Measurements from ENCODE around the gene FAM53B. TPM values are rescaled to one million over a fixed set of nuclear protein-coding genes. Genes with fewer than 3 reads are reported as not detected.
A peak's percentile ranks its signal among the peaks of the same experiment; 100 is the strongest.

The FAM53B gene
- total RNA-seq, 1 donor: 12.7 TPM

DNA sequence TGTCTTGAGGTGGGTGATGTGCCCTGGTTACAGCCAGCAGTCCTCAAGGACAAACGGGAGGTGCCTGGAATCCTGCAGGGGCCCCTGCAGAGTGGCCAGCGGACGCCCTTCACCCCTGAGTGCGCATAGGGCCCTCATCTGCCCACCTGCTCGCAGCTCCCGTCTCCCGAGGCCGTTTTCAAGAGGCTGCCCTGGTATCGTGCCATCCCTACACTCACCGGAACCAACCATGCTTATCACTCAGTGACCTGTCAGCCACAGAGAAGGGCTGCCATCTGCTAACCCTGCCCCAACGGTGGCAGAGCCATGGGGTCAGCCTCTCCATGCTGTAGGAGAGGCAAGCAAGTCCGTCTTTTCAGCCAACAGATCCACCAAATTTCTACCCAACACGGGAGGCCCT is 122.0 kb downstream of the FAM53B start:
- Histone ChIP-seq H3K27me3 (ENCODE audit: insufficient read depth, low read length) (no peaks in the 10 kb centered on the region), H3K4me1 (ENCODE audit: insufficient read depth, low read length) (peaks cover 4% of the 10 kb centered on the region), H3K4me3 (ENCODE audit: insufficient read depth, low read length) (no peak overlapping the region), H2AFZ (ENCODE audit: low read length) (no peak overlapping the region), H3K36me3 (ENCODE audit: insufficient read depth, low read length) (no peaks in the 10 kb centered on the region), H3K9me3 (ENCODE audit: low read depth, low read length) (no peaks in the 10 kb centered on the region), H3K79me2 (ENCODE audit: insufficient read depth, low read length) (no peaks in the 10 kb centered on the region), H3K27ac (ENCODE audit: low read depth, low read length) (no peak overlapping the region), H3K4me2 (ENCODE audit: insufficient read depth, low read length) (no peak overlapping the region), H4K20me1 (ENCODE audit: insufficient read depth, low read length) (peaks cover 14% of the 10 kb centered on the region)
- TF ChIP-seq, protein P1, sequence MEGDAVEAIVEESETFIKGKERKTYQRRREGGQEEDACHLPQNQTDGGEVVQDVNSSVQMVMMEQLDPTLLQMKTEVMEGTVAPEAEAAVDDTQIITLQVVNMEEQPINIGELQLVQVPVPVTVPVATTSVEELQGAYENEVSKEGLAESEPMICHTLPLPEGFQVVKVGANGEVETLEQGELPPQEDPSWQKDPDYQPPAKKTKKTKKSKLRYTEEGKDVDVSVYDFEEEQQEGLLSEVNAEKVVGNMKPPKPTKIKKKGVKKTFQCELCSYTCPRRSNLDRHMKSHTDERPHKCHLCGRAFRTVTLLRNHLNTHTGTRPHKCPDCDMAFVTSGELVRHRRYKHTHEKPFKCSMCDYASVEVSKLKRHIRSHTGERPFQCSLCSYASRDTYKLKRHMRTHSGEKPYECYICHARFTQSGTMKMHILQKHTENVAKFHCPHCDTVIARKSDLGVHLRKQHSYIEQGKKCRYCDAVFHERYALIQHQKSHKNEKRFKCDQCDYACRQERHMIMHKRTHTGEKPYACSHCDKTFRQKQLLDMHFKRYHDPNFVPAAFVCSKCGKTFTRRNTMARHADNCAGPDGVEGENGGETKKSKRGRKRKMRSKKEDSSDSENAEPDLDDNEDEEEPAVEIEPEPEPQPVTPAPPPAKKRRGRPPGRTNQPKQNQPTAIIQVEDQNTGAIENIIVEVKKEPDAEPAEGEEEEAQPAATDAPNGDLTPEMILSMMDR (IDR thresholded peaks at IDR 0.05; ENCODE audit: extremely low read depth, low read depth, low read length): no peak
- DNase-seq (ENCODE audit: insufficient read length, low spot score, missing footprints): no peak

DNA sequence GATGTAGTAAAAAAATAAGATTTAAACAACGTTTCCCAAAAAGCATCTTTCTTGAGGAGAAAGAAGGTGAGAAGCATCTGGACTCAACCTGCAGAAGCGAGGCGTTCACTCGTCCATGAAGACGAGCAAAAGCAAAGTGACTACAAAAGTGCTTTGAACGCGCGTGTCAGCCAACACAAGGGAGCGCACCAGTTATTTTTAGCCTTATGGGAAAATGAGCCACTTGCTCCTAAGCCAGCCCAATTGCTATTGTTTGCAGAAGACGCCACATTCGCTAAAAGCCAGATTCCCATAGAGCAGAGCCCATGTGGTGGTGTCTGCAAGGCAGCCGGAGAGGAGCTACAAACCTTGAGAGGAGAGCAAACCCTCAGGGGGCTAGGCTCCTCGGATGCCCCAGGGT is 122.5 kb downstream of the FAM53B start:
- Histone ChIP-seq H2AFZ (ENCODE audit: low read length) (no peak overlapping the region), H3K27ac (ENCODE audit: low read depth, low read length) (no peak overlapping the region), H3K36me3 (ENCODE audit: insufficient read depth, low read length) (no peaks in the 10 kb centered on the region), H3K4me2 (ENCODE audit: insufficient read depth, low read length) (no peak overlapping the region), H3K4me1 (ENCODE audit: insufficient read depth, low read length) (peaks cover 4% of the 10 kb centered on the region), H3K27me3 (ENCODE audit: insufficient read depth, low read length) (no peaks in the 10 kb centered on the region), H3K79me2 (ENCODE audit: insufficient read depth, low read length) (no peaks in the 10 kb centered on the region), H3K4me3 (ENCODE audit: insufficient read depth, low read length) (no peak overlapping the region), H3K9me3 (ENCODE audit: low read depth, low read length) (no peaks in the 10 kb centered on the region), H4K20me1 (ENCODE audit: insufficient read depth, low read length) (peaks cover 12% of the 10 kb centered on the region)
- no peak for DNase-seq (ENCODE audit: insufficient read length, low spot score, missing footprints)
- TF ChIP-seq, protein P1 (IDR thresholded peaks at IDR 0.05; ENCODE audit: extremely low read depth, low read depth, low read length): no peak

DNA sequence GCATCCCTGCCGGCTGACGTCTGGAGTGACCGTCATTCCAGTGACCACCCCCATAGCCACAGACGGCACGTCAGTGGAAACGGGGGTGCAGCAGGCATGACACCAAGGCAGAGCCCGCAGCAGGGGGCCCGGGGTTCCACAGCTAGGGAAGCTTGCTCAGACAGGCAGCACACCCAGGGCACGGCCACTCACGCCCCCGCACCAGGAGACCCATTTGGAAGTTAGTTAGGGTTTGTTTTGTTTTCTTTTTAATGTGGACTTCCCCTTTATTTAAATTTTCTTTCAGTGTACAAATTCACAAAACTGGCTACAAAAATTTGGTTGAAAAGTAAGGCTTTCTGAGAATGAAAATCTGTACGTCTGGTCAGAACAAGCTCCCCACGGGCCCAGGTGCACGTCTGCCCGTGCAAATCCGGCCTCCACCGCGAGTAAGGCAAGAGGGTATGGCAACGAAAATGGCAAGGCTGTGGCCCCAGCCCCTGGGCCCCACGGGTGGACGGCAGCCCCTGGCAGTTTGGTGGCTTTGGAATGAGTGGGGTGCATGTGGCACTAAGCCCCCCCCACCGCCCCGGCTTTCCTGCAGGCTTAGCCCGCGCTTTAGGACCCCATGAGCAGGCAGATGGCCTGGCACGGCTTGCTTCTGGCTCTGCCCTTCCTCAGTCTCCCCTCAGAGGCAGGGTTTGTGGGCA is 124.2 kb downstream of the FAM53B start:
- H3K27ac ChIP-seq (ENCODE audit: low read depth, low read length): no peak overlapping the region
- H2AFZ ChIP-seq (ENCODE audit: low read length): no peak overlapping the region
- peaks cover 5% of the 10 kb centered on the region for H4K20me1 ChIP-seq (ENCODE audit: insufficient read depth, low read length)
- H3K4me2 ChIP-seq (ENCODE audit: insufficient read depth, low read length): no peak overlapping the region
- H3K79me2 ChIP-seq (ENCODE audit: insufficient read depth, low read length): no peaks in the 10 kb centered on the region
- no peaks in the 10 kb centered on the region for H3K27me3 ChIP-seq (ENCODE audit: insufficient read depth, low read length)
- no peaks in the 10 kb centered on the region for H3K36me3 ChIP-seq (ENCODE audit: insufficient read depth, low read length)
- H3K4me3 ChIP-seq (ENCODE audit: insufficient read depth, low read length): peak overlapping the region; percentile 30
- H3K9me3 ChIP-seq (ENCODE audit: low read depth, low read length): no peaks in the 10 kb centered on the region
- DNase-seq (ENCODE audit: insufficient read length, low spot score, missing footprints): peak; percentile 82
- peaks cover 4% of the 10 kb centered on the region for H3K4me1 ChIP-seq (ENCODE audit: insufficient read depth, low read length)
- TF ChIP-seq, protein P1 (IDR thresholded peaks at IDR 0.05; ENCODE audit: extremely low read depth, low read depth, low read length): no peak

DNA sequence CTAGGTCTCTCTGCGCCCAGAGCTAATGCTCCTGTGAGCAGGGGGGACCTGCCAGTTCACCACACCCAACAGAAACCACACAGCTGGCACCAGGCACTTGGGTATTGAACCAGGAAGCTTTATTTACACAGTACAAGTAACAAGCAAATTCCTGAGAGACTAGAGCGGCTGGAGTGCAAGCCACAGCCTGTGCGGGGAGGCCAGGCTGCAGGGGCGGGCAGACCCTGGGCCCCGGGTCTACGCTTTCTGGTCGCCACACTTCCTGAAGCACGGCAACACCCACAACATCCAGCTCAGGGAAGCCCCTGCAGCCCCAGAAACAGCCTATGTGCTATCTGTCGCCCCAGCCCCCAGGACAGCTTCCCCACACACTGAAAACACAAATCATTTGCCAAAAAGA is 125.0 kb downstream of the FAM53B start:
- TF ChIP-seq, protein P1 (IDR thresholded peaks at IDR 0.05; ENCODE audit: extremely low read depth, low read depth, low read length): no peak
- Histone ChIP-seq H2AFZ (ENCODE audit: low read length) (no peak overlapping the region), H3K4me2 (ENCODE audit: insufficient read depth, low read length) (no peak overlapping the region), H3K4me1 (ENCODE audit: insufficient read depth, low read length) (peaks cover 4% of the 10 kb centered on the region), H3K27me3 (ENCODE audit: insufficient read depth, low read length) (no peaks in the 10 kb centered on the region), H3K4me3 (ENCODE audit: insufficient read depth, low read length) (no peak overlapping the region), H4K20me1 (ENCODE audit: insufficient read depth, low read length) (peaks cover 2% of the 10 kb centered on the region), H3K27ac (ENCODE audit: low read depth, low read length) (no peak overlapping the region), H3K9me3 (ENCODE audit: low read depth, low read length) (no peaks in the 10 kb centered on the region), H3K36me3 (ENCODE audit: insufficient read depth, low read length) (no peaks in the 10 kb centered on the region), H3K79me2 (ENCODE audit: insufficient read depth, low read length) (no peaks in the 10 kb centered on the region)
- DNase-seq (ENCODE audit: insufficient read length, low spot score, missing footprints): peak; percentile 92
